SIG-M5 treated with dmso at 0.1 percent for 504 hours (cell line): ENCODE measurements around the gene PDCD1.

ENCODE experiments used
- DNase-seq: peaks from one replicate; lab custom pipeline; 2025; ENCODE audit not compliant: unreplicated experiment; lab: John Stamatoyannopoulos, UW

PDCD1 gene

GRCh38 chr2:241895712-241896641 lies 37.3 kb upstream of the PDCD1 start:
- DNase-seq, result no peak

- no peak for DNase-seq
Observed at GRCh38 chr2:241895427-241895711, 36.7 kb upstream of the PDCD1 start.

- DNase-seq, result no peak
Observed at GRCh38 chr2:241894681-241895426, 36.2 kb upstream of the PDCD1 start.

- DNase-seq, result no peak
Observed at GRCh38 chr2:241894056-241894641, 35.5 kb upstream of the PDCD1 start.

GRCh38 chr2:241893265-241893664 lies 34.6 kb upstream of the PDCD1 start:
- no peak for DNase-seq

GRCh38 chr2:241892299-241893137 lies 33.8 kb upstream of the PDCD1 start:
- no peak for DNase-seq

- no peak for DNase-seq
Observed at GRCh38 chr2:241891988-241892298, 33.2 kb upstream of the PDCD1 start.

GRCh38 chr2:241891315-241891987 lies 32.8 kb upstream of the PDCD1 start:
- DNase-seq, result no peak

- peak; percentile 23 for DNase-seq
Observed at GRCh38 chr2:241890524-241891235, 32.0 kb upstream of the PDCD1 start.

- no peak for DNase-seq
Observed at GRCh38 chr2:241888641-241889040, 29.9 kb upstream of the PDCD1 start.

- DNase-seq, result no peak
Observed at GRCh38 chr2:241887806-241888522, 29.3 kb upstream of the PDCD1 start.

GRCh38 chr2:241886840-241887447 lies 28.2 kb upstream of the PDCD1 start:
- no peak for DNase-seq

GRCh38 chr2:241885946-241886643 lies 27.4 kb upstream of the PDCD1 start:
- DNase-seq, result no peak

GRCh38 chr2:241885291-241885945 lies 26.7 kb upstream of the PDCD1 start:
- no peak for DNase-seq

- no peak for DNase-seq
Observed at GRCh38 chr2:241884951-241885290, 26.2 kb upstream of the PDCD1 start.

GRCh38 chr2:241882091-241882625 lies 23.5 kb upstream of the PDCD1 start:
- DNase-seq, result peak; percentile 13

GRCh38 chr2:241880311-241881073 lies 21.8 kb upstream of the PDCD1 start:
- DNase-seq, result no peak
